WTC11 (cell line): ENCODE results near the gene CALHM4. TPM values are rescaled to one million over a fixed set of nuclear protein-coding genes. Genes with fewer than 3 reads are reported as not detected.
A peak's percentile ranks its signal among the peaks of the same experiment; 100 is the strongest.

Source experiments
- ATAC-seq: fragments of 200-7000 bp; cut with Tn5 transposase; 2 replicates; pipeline ENCODE4 v1.10.0; 2021; ENCODE audit warnings: mild to moderate bottlenecking, moderate library complexity
- CTCF ChIA-PET: fragments of 300-600 bp; sonication (Branson Sonifier 250); formaldehyde crosslinking; loops from one replicate; lab custom pipeline; 2021; ENCODE audit warnings: antibody characterized with exemption; lab: Charles Lee
- POLR2A ChIA-PET: fragments of 350-600 bp; sonication (Branson Sonifier 250); formaldehyde crosslinking; loops from one replicate; lab custom pipeline; 2021; ENCODE audit warnings: antibody characterized with exemption; lab: Charles Lee
- DNase-seq: peaks from one replicate; pipeline ENCODE4 v3.0.0; 2021; ENCODE audit warnings: low spot score
- H3K27ac Mint-ChIP-seq: 2 replicates; pipeline ENCODE4 v1.8.0; 2021; ENCODE audit warnings: mixed read lengths
- H3K27me3 Mint-ChIP-seq: 2 replicates; pipeline ENCODE4 v1.8.0; 2021; ENCODE audit warnings: low read depth, mild to moderate bottlenecking, moderate library complexity, mixed read lengths
- H3K36me3 Mint-ChIP-seq: 2 replicates; pipeline ENCODE4 v1.8.0; 2021; ENCODE audit warnings: mixed read lengths
- H3K4me1 Mint-ChIP-seq: 2 replicates; pipeline ENCODE4 v1.8.0; 2022; ENCODE audit warnings: mixed read lengths
- H3K4me3 Mint-ChIP-seq: 2 replicates; pipeline ENCODE4 v1.8.0; 2021; ENCODE audit warnings: mild to moderate bottlenecking, moderate library complexity, mixed read lengths
- H3K9me3 Mint-ChIP-seq: 2 replicates; pipeline ENCODE4 v1.8.0; 2021; ENCODE audit warnings: mixed read lengths
- EMX1 ChIP-seq: fragments of 250-450 bp; sonication (Bioruptor Pico); IDR thresholded peaks from 2 replicates; pipeline ENCODE4 v1.8.0; 2021; ENCODE audit warnings: mild to moderate bottlenecking
- GABPB1 ChIP-seq: sonication (generic); formaldehyde crosslinking; IDR thresholded peaks from 2 replicates; pipeline ENCODE4 v1.8.1; 2023; ENCODE audit warnings: mild to moderate bottlenecking, missing genetic modification reagents
- MYBL2 ChIP-seq: sonication (generic); formaldehyde crosslinking; IDR thresholded peaks from 2 replicates; pipeline ENCODE4 v1.8.1; 2023; ENCODE audit warnings: mild to moderate bottlenecking, moderate library complexity, missing genetic modification reagents
- NR1H2 ChIP-seq: sonication (generic); formaldehyde crosslinking; IDR thresholded peaks from 2 replicates; pipeline ENCODE4 v1.9.0; 2021; ENCODE audit warnings: mild to moderate bottlenecking, moderate library complexity, missing genetic modification reagents
- NR3C1 ChIP-seq: sonication (generic); formaldehyde crosslinking; conservative IDR thresholded peaks from 2 replicates; pipeline ENCODE4 v1.8.1; 2023; ENCODE audit warnings: low read depth, mild to moderate bottlenecking, missing genetic modification reagents
- PRRX2 ChIP-seq: fragments of 250-450 bp; sonication (Bioruptor Pico); IDR thresholded peaks from 2 replicates; pipeline ENCODE4 v1.8.0; 2021; ENCODE audit warnings: mild to moderate bottlenecking
- RORB ChIP-seq: fragments of 250-450 bp; sonication (Bioruptor Pico); IDR thresholded peaks from 2 replicates; pipeline ENCODE4 v1.9.0; 2021; ENCODE audit warnings: mild to moderate bottlenecking
- ZNF232 ChIP-seq: sonication (generic); formaldehyde crosslinking; IDR thresholded peaks from 2 replicates; pipeline ENCODE4 v1.8.0; 2022; ENCODE audit warnings: mild to moderate bottlenecking, missing genetic modification reagents
- total RNA-seq: library from RNA; stranded (reverse); gene quantifications from 3 replicates; pipeline ENCODE4 v1.2.3, GENCODE V29; 2021
- TF ChIP-seq, protein P1 (sequence below): sonication (generic); formaldehyde crosslinking; IDR thresholded peaks from 2 replicates; pipeline ENCODE4 v1.8.0; 2022; ENCODE audit warnings: mild to moderate bottlenecking, missing genetic modification reagents
- TF ChIP-seq, protein P2 (sequence below): sonication (generic); formaldehyde crosslinking; IDR thresholded peaks from 2 replicates; pipeline ENCODE4 v1.8.0; 2023; ENCODE audit warnings: missing genetic modification reagents, mild to moderate bottlenecking, borderline replicate concordance
- TF ChIP-seq, protein P3 (sequence below): fragments of 200-600 bp; IDR thresholded peaks from 2 replicates; pipeline ENCODE4 v1.8.0; 2022; ENCODE audit warnings: antibody characterized with exemption
- TF ChIP-seq, protein P4 (sequence below): sonication (generic); formaldehyde crosslinking; conservative IDR thresholded peaks from 2 replicates; pipeline ENCODE4 v1.8.1; 2023; ENCODE audit warnings: mild to moderate bottlenecking, low read depth, missing genetic modification reagents, moderate library complexity

Gene CALHM4
- total RNA-seq, 1 experiment from 2014 or later = not detected

DNA sequence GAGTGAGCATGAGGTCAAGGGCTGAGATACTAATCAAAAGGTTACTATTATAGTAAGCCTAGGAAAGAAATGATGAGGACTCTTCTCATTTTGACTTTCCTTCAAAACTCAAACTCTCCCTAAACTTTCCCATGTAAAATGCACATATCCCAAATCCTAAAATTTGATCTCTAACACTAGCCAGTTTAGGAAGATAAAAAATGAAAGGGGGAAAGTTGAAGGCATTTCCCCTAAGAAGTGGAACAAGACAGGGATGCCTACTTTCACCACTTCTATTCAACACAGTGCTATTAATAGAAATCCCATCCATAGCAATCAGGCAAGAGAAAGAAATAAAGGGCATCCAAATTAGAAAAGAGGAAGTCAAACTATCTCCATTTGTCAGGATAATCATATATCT is 45.0 kb upstream of the CALHM4 start:
- H3K4me1 Mint-ChIP-seq = peaks cover 10% of the 10 kb centered on the region
- no peak for DNase-seq
- no peak for ATAC-seq
- H3K36me3 Mint-ChIP-seq = no peaks in the 10 kb centered on the region
- H3K9me3 Mint-ChIP-seq = peaks cover 33% of the 10 kb centered on the region
- CTCF ChIA-PET = interaction anchor here (1.4 kb wide), 1 partner anchor 220 kb away, joined by 3 read pairs; no protein-coding TSS in a partner anchor
- H3K4me3 Mint-ChIP-seq = no peak overlapping the region
- TF ChIP-seq, protein P1, sequence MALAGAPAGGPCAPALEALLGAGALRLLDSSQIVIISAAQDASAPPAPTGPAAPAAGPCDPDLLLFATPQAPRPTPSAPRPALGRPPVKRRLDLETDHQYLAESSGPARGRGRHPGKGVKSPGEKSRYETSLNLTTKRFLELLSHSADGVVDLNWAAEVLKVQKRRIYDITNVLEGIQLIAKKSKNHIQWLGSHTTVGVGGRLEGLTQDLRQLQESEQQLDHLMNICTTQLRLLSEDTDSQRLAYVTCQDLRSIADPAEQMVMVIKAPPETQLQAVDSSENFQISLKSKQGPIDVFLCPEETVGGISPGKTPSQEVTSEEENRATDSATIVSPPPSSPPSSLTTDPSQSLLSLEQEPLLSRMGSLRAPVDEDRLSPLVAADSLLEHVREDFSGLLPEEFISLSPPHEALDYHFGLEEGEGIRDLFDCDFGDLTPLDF (CRISPR knock-in tag) = no peak
- no peak for TF ChIP-seq ZNF232 (CRISPR knock-in tag)
- no peak for TF ChIP-seq NR1H2 (CRISPR knock-in tag)
- no peak for TF ChIP-seq PRRX2
- TF ChIP-seq, protein P2, sequence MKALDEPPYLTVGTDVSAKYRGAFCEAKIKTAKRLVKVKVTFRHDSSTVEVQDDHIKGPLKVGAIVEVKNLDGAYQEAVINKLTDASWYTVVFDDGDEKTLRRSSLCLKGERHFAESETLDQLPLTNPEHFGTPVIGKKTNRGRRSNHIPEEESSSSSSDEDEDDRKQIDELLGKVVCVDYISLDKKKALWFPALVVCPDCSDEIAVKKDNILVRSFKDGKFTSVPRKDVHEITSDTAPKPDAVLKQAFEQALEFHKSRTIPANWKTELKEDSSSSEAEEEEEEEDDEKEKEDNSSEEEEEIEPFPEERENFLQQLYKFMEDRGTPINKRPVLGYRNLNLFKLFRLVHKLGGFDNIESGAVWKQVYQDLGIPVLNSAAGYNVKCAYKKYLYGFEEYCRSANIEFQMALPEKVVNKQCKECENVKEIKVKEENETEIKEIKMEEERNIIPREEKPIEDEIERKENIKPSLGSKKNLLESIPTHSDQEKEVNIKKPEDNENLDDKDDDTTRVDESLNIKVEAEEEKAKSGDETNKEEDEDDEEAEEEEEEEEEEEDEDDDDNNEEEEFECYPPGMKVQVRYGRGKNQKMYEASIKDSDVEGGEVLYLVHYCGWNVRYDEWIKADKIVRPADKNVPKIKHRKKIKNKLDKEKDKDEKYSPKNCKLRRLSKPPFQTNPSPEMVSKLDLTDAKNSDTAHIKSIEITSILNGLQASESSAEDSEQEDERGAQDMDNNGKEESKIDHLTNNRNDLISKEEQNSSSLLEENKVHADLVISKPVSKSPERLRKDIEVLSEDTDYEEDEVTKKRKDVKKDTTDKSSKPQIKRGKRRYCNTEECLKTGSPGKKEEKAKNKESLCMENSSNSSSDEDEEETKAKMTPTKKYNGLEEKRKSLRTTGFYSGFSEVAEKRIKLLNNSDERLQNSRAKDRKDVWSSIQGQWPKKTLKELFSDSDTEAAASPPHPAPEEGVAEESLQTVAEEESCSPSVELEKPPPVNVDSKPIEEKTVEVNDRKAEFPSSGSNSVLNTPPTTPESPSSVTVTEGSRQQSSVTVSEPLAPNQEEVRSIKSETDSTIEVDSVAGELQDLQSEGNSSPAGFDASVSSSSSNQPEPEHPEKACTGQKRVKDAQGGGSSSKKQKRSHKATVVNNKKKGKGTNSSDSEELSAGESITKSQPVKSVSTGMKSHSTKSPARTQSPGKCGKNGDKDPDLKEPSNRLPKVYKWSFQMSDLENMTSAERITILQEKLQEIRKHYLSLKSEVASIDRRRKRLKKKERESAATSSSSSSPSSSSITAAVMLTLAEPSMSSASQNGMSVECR (CRISPR knock-in tag) = no peak
- no peak for TF ChIP-seq GABPB1
- no peak for TF ChIP-seq RORB
- peaks cover 6% of the 10 kb centered on the region; the same call in 1 of the 2 replicates for H3K27me3 Mint-ChIP-seq
- POLR2A ChIA-PET = no interaction called here
- no peak overlapping the region for H3K27ac Mint-ChIP-seq

DNA sequence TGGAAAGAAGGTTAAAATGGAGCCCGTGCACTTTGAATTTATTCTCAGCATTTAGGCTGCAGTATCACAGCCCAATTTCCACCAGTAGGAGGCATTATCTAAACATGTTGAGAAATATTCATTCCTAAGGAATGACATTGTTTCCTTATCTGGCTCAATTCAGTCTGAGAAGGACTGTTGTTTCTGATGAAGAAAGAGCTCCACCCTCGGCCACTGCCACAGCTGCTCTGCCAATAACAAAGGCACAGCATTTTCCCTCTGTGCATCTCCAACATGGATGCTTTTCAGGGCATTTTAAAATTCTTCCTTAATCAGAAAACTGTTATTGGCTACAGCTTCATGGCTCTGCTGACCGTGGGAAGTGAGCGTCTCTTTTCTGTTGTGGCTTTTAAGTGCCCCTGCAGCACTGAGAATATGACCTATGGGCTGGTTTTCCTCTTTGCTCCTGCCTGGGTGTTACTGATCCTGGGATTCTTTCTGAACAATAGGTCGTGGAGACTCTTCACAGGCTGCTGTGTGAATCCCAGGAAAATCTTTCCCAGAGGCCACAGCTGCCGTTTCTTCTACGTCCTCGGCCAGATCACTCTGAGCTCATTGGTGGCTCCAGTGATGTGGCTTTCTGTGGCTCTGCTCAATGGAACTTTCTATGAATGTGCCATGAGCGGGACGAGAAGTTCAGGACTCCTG is 42.0 kb upstream of the CALHM4 start, which contains the start of gene CALHM5:
Gene CALHM5 (plus strand): TSS at position 216 of the 687 bp plus-strand sequence. CDS start 58 bp downstream, at position 274.
- H3K4me3 Mint-ChIP-seq = no peak within 1 kb of the TSS
- TF ChIP-seq, protein P3, sequence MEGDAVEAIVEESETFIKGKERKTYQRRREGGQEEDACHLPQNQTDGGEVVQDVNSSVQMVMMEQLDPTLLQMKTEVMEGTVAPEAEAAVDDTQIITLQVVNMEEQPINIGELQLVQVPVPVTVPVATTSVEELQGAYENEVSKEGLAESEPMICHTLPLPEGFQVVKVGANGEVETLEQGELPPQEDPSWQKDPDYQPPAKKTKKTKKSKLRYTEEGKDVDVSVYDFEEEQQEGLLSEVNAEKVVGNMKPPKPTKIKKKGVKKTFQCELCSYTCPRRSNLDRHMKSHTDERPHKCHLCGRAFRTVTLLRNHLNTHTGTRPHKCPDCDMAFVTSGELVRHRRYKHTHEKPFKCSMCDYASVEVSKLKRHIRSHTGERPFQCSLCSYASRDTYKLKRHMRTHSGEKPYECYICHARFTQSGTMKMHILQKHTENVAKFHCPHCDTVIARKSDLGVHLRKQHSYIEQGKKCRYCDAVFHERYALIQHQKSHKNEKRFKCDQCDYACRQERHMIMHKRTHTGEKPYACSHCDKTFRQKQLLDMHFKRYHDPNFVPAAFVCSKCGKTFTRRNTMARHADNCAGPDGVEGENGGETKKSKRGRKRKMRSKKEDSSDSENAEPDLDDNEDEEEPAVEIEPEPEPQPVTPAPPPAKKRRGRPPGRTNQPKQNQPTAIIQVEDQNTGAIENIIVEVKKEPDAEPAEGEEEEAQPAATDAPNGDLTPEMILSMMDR = peak; percentile 26; the same call in 1 of the 2 replicates
- TF ChIP-seq EMX1 = no peak
- TF ChIP-seq NR3C1 (CRISPR knock-in tag) = no peak
- peaks cover 15% of the 10 kb centered on the region for H3K9me3 Mint-ChIP-seq
- H3K4me1 Mint-ChIP-seq = peaks cover 18% of the 10 kb centered on the region
- ChIA-PET POLR2A (interaction anchor here (1.2 to 1.3 kb wide), 2 partner anchors 141 to 232 kb away, joined by 3 to 4 read pairs; partner anchors contain the start of genes DSE and TSPYL1), CTCF (interaction anchor here (0.5 to 2.8 kb wide), 27 partner anchors 9 to 293 kb away, joined by 3 to 29 read pairs (median 3); partner anchors contain the start of genes CALHM4 and RWDD1)
- DNase-seq (no peak), ATAC-seq (peak; percentile 90)
- H3K27me3 Mint-ChIP-seq = no peaks in the 10 kb centered on the region
- H3K27ac Mint-ChIP-seq = peak within 1 kb of the TSS; percentile 81
- no peaks in the 10 kb centered on the region for H3K36me3 Mint-ChIP-seq

DNA sequence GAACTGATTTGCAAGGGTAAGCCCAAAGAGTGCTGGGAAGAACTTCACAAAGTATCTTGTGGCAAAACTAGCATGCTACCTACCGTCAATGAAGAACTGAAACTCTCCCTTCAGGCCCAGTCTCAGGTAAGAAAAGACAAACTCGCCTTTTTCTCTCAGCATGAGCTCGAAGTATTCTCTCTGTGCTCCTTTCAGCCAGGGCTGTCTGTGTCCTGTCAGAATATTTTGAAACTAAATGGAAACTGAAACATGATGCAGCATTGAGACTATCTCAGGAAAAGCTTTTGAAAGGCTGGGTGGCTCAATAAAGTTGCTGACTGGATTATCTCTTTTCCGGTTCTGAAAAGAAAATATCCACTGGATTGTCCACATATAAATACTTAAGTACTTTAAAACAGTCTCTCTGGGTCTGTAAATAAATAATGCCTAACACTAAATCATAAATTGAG is 41.4 kb upstream of the CALHM4 start:
- no peak for ATAC-seq
- Mint-ChIP-seq H3K27me3 (no peaks in the 10 kb centered on the region), H3K4me1 (peaks cover 18% of the 10 kb centered on the region)
- TF ChIP-seq, protein P4, sequence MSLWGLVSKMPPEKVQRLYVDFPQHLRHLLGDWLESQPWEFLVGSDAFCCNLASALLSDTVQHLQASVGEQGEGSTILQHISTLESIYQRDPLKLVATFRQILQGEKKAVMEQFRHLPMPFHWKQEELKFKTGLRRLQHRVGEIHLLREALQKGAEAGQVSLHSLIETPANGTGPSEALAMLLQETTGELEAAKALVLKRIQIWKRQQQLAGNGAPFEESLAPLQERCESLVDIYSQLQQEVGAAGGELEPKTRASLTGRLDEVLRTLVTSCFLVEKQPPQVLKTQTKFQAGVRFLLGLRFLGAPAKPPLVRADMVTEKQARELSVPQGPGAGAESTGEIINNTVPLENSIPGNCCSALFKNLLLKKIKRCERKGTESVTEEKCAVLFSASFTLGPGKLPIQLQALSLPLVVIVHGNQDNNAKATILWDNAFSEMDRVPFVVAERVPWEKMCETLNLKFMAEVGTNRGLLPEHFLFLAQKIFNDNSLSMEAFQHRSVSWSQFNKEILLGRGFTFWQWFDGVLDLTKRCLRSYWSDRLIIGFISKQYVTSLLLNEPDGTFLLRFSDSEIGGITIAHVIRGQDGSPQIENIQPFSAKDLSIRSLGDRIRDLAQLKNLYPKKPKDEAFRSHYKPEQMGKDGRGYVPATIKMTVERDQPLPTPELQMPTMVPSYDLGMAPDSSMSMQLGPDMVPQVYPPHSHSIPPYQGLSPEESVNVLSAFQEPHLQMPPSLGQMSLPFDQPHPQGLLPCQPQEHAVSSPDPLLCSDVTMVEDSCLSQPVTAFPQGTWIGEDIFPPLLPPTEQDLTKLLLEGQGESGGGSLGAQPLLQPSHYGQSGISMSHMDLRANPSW (CRISPR knock-in tag) = no peak
- no peak for TF ChIP-seq MYBL2
- TF ChIP-seq, all 79 proteins: peak for 0
- DNase-seq = no peak
- Mint-ChIP-seq H3K27ac (peak overlapping the region; percentile 81), H3K9me3 (peaks cover 15% of the 10 kb centered on the region), H3K4me3 (no peak overlapping the region), H3K36me3 (no peaks in the 10 kb centered on the region)
- POLR2A ChIA-PET = interaction anchor here (1.2 to 1.3 kb wide), 2 partner anchors 141 to 233 kb away, joined by 3 to 4 read pairs; partner anchors contain the start of genes DSE and TSPYL1
- CTCF ChIA-PET = interaction anchor here (0.5 to 2.8 kb wide), 25 partner anchors 8 to 294 kb away, joined by 3 to 29 read pairs (median 3); partner anchors contain the start of genes CALHM4 and RWDD1
